H9 (cell line): ENCODE measurements around the gene PKD1. TPM values are rescaled to one million over a fixed set of nuclear protein-coding genes. Genes with fewer than 3 reads are reported as not detected.
"Not testable (repeated sequence)": the region's sequence is repeated elsewhere in the genome, so short reads cannot be mapped to it uniquely, and the experiment has no call there.

ENCODE experiments used
- DNase-seq: peaks from one replicate; pipeline ENCODE4 v3.0.0-alpha.2; 2017
- H2AFZ ChIP-seq: one replicate; pipeline ENCODE4 v1.6.1; 2013; ENCODE audit warnings: mild to moderate bottlenecking, low read length, control low read depth, moderate library complexity
- H2AK5ac ChIP-seq: 2 replicates; pipeline ENCODE4 v1.6.1; 2013; ENCODE audit warnings: low read length, control low read depth, mixed read lengths; ENCODE audit not compliant: insufficient read length
- H2BK120ac ChIP-seq: one replicate; pipeline ENCODE4 v1.6.1; 2013; ENCODE audit warnings: low read depth, mild to moderate bottlenecking, low read length, control low read depth, inconsistent platforms; ENCODE audit not compliant: poor library complexity, severe bottlenecking
- H2BK12ac ChIP-seq: 2 replicates; pipeline ENCODE4 v1.6.1; 2013; ENCODE audit warnings: low read length, control low read depth, mixed read lengths, low read depth; ENCODE audit not compliant: insufficient read length
- H2BK15ac ChIP-seq: 2 replicates; pipeline ENCODE4 v1.6.1; 2013; ENCODE audit warnings: low read depth, low read length, control low read depth
- H2BK20ac ChIP-seq: one replicate; pipeline ENCODE4 v1.6.1; 2013; ENCODE audit warnings: low read depth, mild to moderate bottlenecking, low read length, control low read depth, inconsistent platforms; ENCODE audit not compliant: poor library complexity, severe bottlenecking
- H2BK5ac ChIP-seq: 2 replicates; pipeline ENCODE4 v1.6.1; 2013; ENCODE audit warnings: low read length, control low read depth, mixed read lengths; ENCODE audit not compliant: insufficient read length
- H3K14ac ChIP-seq: 2 replicates; pipeline ENCODE4 v1.6.1; 2013; ENCODE audit warnings: low read length, control low read depth; ENCODE audit not compliant: insufficient read depth
- H3K18ac ChIP-seq: 2 replicates; pipeline ENCODE4 v1.6.1; 2013; ENCODE audit warnings: low read depth, mild to moderate bottlenecking, mixed read lengths, low read length, control low read depth; ENCODE audit not compliant: insufficient read length
- H3K23ac ChIP-seq: 2 replicates; pipeline ENCODE4 v1.6.1; 2013; ENCODE audit warnings: low read length, control low read depth, mixed read lengths, low read depth; ENCODE audit not compliant: insufficient read length
- H3K23me2 ChIP-seq: 2 replicates; pipeline ENCODE4 v1.6.1; 2013; ENCODE audit warnings: low read depth, mild to moderate bottlenecking, mixed read lengths, low read length, control low read depth; ENCODE audit not compliant: insufficient read length, poor library complexity, severe bottlenecking
- H3K27ac ChIP-seq: 2 replicates; pipeline ENCODE4 v1.5.1; 2013; ENCODE audit warnings: low read length, control low read depth, mixed read lengths, low read depth; ENCODE audit not compliant: insufficient read length
- H3K27me3 ChIP-seq: 2 replicates; pipeline ENCODE4 v1.6.1; 2013; ENCODE audit warnings: low read length, control low read depth, inconsistent platforms; ENCODE audit not compliant: insufficient read depth
- H3K4ac ChIP-seq: 2 replicates; pipeline ENCODE4 v1.6.1; 2013; ENCODE audit warnings: low read depth, mild to moderate bottlenecking, control low read depth, inconsistent platforms, low read length, moderate library complexity
- H3K4me1 ChIP-seq: 2 replicates; pipeline ENCODE4 v1.6.1; 2013; ENCODE audit warnings: low read length, control low read depth, inconsistent platforms; ENCODE audit not compliant: insufficient read depth
- H3K4me2 ChIP-seq: 2 replicates; pipeline ENCODE4 v1.6.1; 2013; ENCODE audit warnings: low read length, control low read depth, mixed read lengths; ENCODE audit not compliant: insufficient read length, insufficient read depth
- H3K56ac ChIP-seq: 2 replicates; pipeline ENCODE4 v1.6.1; 2013; ENCODE audit warnings: low read depth, mild to moderate bottlenecking, mixed read lengths, low read length, control low read depth; ENCODE audit not compliant: insufficient read length
- H3K79me1 ChIP-seq: 2 replicates; pipeline ENCODE4 v1.6.1; 2013; ENCODE audit warnings: low read depth, mild to moderate bottlenecking, moderate library complexity, low read length, control low read depth, inconsistent platforms; ENCODE audit not compliant: insufficient read depth, poor library complexity, severe bottlenecking
- H3K79me2 ChIP-seq: 2 replicates; pipeline ENCODE4 v1.6.1; 2013; ENCODE audit warnings: low read length, control low read depth, inconsistent platforms; ENCODE audit not compliant: insufficient read depth
- H3K9ac ChIP-seq: 2 replicates; pipeline ENCODE4 v1.6.1; 2013; ENCODE audit warnings: low read length, control low read depth, mixed read lengths; ENCODE audit not compliant: insufficient read length; ENCODE audit errors: extremely low read depth
- H3K9me3 ChIP-seq: one replicate; pipeline ENCODE4 v1.6.1; 2013; ENCODE audit warnings: low read depth, low read length, inconsistent platforms; ENCODE audit not compliant: control insufficient read depth
- H3T11ph ChIP-seq: one replicate; pipeline ENCODE4 v1.6.1; 2013; ENCODE audit warnings: mild to moderate bottlenecking, low read length, control low read depth, inconsistent platforms
- H4K20me1 ChIP-seq: one replicate; pipeline ENCODE4 v1.6.1; 2013; ENCODE audit not compliant: control insufficient read depth, insufficient read length, insufficient read depth
- H4K5ac ChIP-seq: 2 replicates; pipeline ENCODE4 v1.6.1; 2013; ENCODE audit warnings: low read depth, mild to moderate bottlenecking, mixed read lengths, low read length, control low read depth; ENCODE audit not compliant: insufficient read length
- H4K8ac ChIP-seq: replicated peaks from 2 replicates; pipeline ENCODE4 v1.6.1; 2013; ENCODE audit warnings: low read length, control low read depth, mixed read lengths, low read depth; ENCODE audit not compliant: insufficient read length
- H4K91ac ChIP-seq: 2 replicates; pipeline ENCODE4 v1.6.1; 2013; ENCODE audit warnings: low read depth, mild to moderate bottlenecking, moderate library complexity, mixed read lengths, low read length, control low read depth; ENCODE audit not compliant: insufficient read length
- H3K27ac Mint-ChIP-seq, 3 experiments: 2 replicates in 2 of 3; 3 replicates in 1 of 3; pipeline ENCODE4 v1.8.0; 2020 to 2021; ENCODE audit warnings: mixed read lengths in 3 of 3, mild to moderate bottlenecking in 1 of 3, moderate library complexity in 1 of 3
- H3K27me3 Mint-ChIP-seq: 2 replicates; pipeline ENCODE4 v1.8.0; 2021; ENCODE audit warnings: low read depth, mild to moderate bottlenecking, moderate library complexity, mixed read lengths
- H3K36me3 Mint-ChIP-seq, 3 experiments: 2 replicates in 2 of 3; 3 replicates in 1 of 3; pipeline ENCODE4 v1.8.0; 2020 to 2021; ENCODE audit warnings: low read depth in 3 of 3, mixed read lengths in 3 of 3; ENCODE audit not compliant: insufficient read depth in 1 of 3
- H3K4me1 Mint-ChIP-seq, 2 experiments: 2 replicates each; pipeline ENCODE4 v1.8.0; 2020; ENCODE audit warnings: mixed read lengths in 2 of 2
- H3K4me3 Mint-ChIP-seq, 2 experiments: 2 replicates in 1 of 2; 3 replicates in 1 of 2; pipeline ENCODE4 v1.8.0; 2020 to 2021; ENCODE audit warnings: mild to moderate bottlenecking in 2 of 2, mixed read lengths in 2 of 2, moderate library complexity in 1 of 2
- H3K9me3 Mint-ChIP-seq, 2 experiments: 2 replicates in 1 of 2; 3 replicates in 1 of 2; pipeline ENCODE4 v1.8.0; 2020; ENCODE audit warnings: mild to moderate bottlenecking in 2 of 2, mixed read lengths in 2 of 2, moderate library complexity in 1 of 2
- CTCF ChIP-seq: fragments of 200-600 bp; sonication (generic); conservative IDR thresholded peaks from 3 replicates; pipeline ENCODE4 v1.8.0; 2021; ENCODE audit warnings: antibody characterized with exemption, mild to moderate bottlenecking
- WGBS: extraction: QIAGEN DNeasy Blood & Tissue Kit; methylation state at CpG from one replicate; pipeline ENCODE4 v1.1.7; 2013; ENCODE audit warnings: missing lambda C conversion rate, low lambda C conversion rate, mixed read lengths; ENCODE audit not compliant: insufficient read length; ENCODE audit errors: extremely low coverage; 5-methylcytosine and 5-hydroxymethylcytosine counted together
- total RNA-seq: library from RNA; stranded (reverse); gene quantifications from 2 replicates; pipeline ENCODE4 v1.2.1, GENCODE V29; 2021

Gene PKD1
- total RNA-seq, 1 experiment from 2014 or later, result 88.0 TPM

- no peak overlapping the region for H2BK12ac ChIP-seq
- H3K23ac ChIP-seq, result no peak overlapping the region
- H3K18ac ChIP-seq, result no peak overlapping the region
- H4K20me1 ChIP-seq, result no peaks in the 10 kb centered on the region
- H2BK20ac ChIP-seq, result no peak overlapping the region
- H3K79me1 ChIP-seq, result no peaks in the 10 kb centered on the region
- Mint-ChIP-seq H3K9me3 (no peaks in the 10 kb centered on the region), H3K27me3 (peaks cover 51% of the 10 kb centered on the region), H3K4me3 (no peak overlapping the region), H3K36me3 (no peaks in the 10 kb centered on the region), H3K27ac (no peak overlapping the region; a peak in 1 of 7 replicates), H3K4me1 (no peaks in the 10 kb centered on the region; a peak in 1 of 4 replicates)
- no peak overlapping the region for H3K4me2 ChIP-seq
- no peak overlapping the region for H2BK5ac ChIP-seq
- no peak overlapping the region for H2AK5ac ChIP-seq
- no peaks in the 10 kb centered on the region for H3K9me3 ChIP-seq
- WGBS, result no CpG with 5 or more reads among the region's 31 CpGs
- H3T11ph ChIP-seq, result no peak overlapping the region
- H3K56ac ChIP-seq, result no peak overlapping the region
- H4K91ac ChIP-seq, result no peak overlapping the region
- DNase-seq, result peak; percentile 36
- H4K8ac ChIP-seq, result no peak overlapping the region
- no peak overlapping the region for H3K9ac ChIP-seq
- H3K79me2 ChIP-seq, result no peaks in the 10 kb centered on the region
- H3K14ac ChIP-seq, result no peak overlapping the region; the same call in 1 of the 2 replicates
- H2BK120ac ChIP-seq, result no peak overlapping the region
- no peak overlapping the region for H3K27ac ChIP-seq
- TF ChIP-seq CTCF, result no peak
- no peak overlapping the region for H4K5ac ChIP-seq
- H3K4me1 ChIP-seq, result no peaks in the 10 kb centered on the region
- no peaks in the 10 kb centered on the region for H3K27me3 ChIP-seq
- no peak overlapping the region for H2BK15ac ChIP-seq
- H2AFZ ChIP-seq, result no peak overlapping the region
- H3K23me2 ChIP-seq, result no peaks in the 10 kb centered on the region
- no peak overlapping the region for H3K4ac ChIP-seq
Measured at GRCh38 chr16:2142942-2143877, 7.5 kb upstream of the PKD1 start.

GRCh38 chr16:2135071-2135470, 627 bp downstream of the PKD1 start:
- H3K79me1 ChIP-seq, H3K9ac ChIP-seq, H3K18ac ChIP-seq, H3K56ac ChIP-seq, H4K20me1 ChIP-seq, H3K23ac ChIP-seq, H3K79me2 ChIP-seq, H3K9me3 Mint-ChIP-seq, DNase-seq, H4K8ac ChIP-seq, H3K4me1 Mint-ChIP-seq, H3K36me3 Mint-ChIP-seq, H3K14ac ChIP-seq, H2BK120ac ChIP-seq, H3T11ph ChIP-seq, H3K27me3 ChIP-seq, H2BK12ac ChIP-seq, H2AFZ ChIP-seq, H3K27ac Mint-ChIP-seq, H4K5ac ChIP-seq, H2BK20ac ChIP-seq, H3K4me1 ChIP-seq, H3K4ac ChIP-seq, H2AK5ac ChIP-seq, H4K91ac ChIP-seq, H3K23me2 ChIP-seq, H2BK5ac ChIP-seq, H3K4me2 ChIP-seq, H3K9me3 ChIP-seq, H3K27ac ChIP-seq, H2BK15ac ChIP-seq: not testable (repeated sequence)
- peak overlapping the region; percentile 71 to 89 for H3K4me3 Mint-ChIP-seq
- peaks cover 14% of the 10 kb centered on the region for H3K27me3 Mint-ChIP-seq
- WGBS, result no CpG with 5 or more reads among the region's 42 CpGs
